Globus pallidus (tissue), 1 donor: ENCODE data around the gene HIGD1B.
"Not testable (repeated sequence)": the region's sequence is repeated elsewhere in the genome, so short reads cannot be mapped to it uniquely, and the experiment has no call there.

Source experiments
- DNase-seq: peaks from one replicate; pipeline ENCODE4 v3.0.0-alpha.2; 2015; ENCODE audit warnings: low spot score

Gene HIGD1B

DNA sequence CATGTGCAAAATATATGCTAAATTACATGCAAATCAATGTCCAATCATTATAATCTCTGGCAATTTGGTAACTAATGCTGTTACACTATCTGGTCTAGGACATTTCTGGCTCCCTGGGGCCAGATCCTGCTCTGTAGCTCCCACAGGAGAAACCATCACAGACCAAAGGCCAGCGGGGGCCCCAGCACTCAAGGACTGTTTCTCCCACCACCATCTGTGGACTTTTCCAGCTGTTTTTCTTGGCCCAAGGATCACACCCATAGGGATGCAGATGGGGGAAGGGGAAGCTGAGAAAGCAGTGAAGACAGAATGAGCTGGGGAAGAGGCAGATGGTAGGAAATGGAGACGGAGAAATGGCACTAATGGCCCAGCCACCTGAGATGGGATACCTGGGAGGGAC is at the start of gene HIGD1B:
Gene HIGD1B, plus strand, starts transcription at position 298 of the 400 bp plus-strand sequence. CDS start 270 bp downstream, outside the sequence.
- DNase-seq: no peak

DNA sequence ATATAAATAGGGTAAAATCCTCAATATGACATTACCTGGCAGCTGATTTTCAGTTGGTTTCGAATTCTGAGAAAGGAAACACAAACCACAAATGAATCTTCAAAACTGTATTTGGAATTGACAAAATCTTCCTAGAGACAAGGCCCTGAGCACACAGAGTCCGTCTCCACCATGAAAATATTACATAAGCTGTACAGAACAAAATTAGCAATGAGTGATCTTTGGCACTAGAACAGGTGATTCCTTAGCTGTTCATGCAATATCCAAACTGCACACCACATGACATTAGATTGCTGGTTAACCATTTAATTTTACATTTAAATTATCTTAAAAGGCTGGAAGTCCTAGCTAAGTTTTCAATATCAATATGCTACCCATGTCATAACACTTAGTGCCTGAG is 49.3 kb upstream of the HIGD1B start:
- no peak for DNase-seq

DNA sequence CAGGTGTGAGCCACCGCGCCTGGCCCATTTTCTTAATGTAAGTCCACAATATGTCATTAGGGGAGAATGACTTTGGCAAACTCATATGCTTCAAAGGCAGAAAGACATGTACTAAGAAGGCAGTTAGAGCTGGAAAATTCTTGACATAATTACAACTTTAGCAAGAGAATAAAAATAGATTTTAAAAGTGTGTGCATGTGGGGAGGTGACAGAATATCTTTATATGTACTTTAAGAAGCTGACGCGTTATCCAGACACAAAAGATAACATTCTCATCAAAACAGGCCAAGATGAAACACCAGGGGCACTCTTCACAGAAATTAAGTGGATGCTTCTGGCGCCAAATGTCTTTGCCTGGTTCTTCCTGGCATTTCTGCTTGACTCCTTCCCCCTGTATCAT is 45.8 kb upstream of the HIGD1B start:
- no peak for DNase-seq

DNA sequence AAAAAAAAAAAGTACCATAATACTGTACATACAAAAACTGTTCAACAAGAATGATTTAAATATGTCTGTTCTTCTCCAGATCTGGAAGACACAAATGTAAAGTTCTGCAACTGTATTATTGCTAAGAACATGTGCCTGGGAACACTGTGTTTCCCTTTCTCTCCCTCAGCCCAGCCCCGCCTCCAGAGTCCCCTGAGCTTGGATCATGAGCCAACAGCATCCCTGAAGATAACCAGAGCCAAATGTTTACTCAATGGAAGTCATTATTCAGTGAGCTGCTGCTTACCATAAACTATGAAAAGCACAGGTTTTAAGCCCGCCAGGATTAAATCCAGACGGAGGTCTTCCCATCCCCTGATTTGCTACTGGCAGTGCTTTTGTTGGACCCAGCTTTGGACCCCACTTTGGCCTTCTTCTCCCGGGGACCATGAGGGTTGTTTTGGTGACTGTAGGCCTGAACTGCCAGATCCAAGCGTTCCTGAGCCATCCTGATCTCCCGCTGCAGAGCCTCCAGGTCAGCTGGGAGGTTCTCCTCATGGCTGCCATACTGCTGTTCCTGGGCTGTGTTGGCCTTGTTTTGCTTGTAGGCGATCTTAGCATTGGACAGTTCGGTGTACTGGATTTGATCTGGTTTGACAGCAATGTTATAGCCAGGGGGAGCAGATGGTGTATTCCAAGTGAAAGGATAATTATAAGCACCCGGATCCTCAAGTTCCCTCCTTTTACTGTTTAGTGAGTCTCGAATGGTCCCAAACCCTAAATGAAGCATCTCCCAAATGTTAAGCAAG is 43.2 kb upstream of the HIGD1B start:
- DNase-seq: no peak

DNA sequence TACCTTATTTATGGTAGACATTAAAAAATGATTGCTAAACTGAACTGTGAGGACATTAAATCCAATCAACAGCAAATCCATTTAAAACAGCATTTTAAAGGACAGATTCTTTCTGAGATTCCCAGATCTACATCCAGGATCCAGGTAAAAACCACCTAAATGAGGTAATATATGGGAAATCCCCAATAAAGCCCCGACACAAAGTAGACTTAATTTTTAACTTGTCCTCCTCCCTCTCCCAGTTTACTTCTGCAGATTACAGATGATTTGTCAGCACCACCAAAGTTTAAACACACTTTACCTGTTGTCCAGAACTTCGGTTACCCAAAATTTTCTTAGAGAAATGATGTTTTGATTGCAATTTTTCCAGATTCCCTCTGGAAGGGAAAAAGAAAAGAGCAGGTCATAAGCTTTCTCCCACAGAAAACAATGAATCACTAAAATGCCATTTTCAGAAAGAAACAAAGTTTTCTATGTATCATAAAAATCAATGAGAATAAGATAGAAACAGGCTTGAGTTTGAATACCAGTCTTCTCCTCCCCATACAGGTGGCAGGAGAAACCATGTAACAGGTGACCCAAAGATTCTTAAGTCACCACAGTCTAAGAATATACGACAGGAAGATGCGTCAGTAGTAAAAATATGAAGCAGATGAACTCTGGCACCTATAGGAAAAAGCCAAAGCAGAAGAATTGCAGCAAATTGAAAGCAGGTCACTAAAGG is 40.4 kb upstream of the HIGD1B start:
- no peak for DNase-seq

DNA sequence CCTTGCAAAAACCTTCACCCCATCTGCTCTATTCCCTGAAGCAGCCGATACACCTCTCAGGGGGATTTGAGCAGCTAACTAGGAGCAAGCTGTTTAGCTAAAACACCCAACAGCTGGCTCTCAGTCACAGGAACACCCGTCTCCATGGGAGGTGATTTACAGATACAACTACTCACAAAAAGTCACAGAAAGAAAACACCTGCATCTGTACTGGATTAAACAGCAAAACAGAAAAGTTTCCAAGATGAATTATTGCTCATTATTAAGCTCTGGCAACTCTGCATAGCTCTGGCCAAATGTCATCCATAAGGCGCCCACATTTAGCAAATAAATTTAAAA is 39.9 kb upstream of the HIGD1B start:
- no peak for DNase-seq

DNA sequence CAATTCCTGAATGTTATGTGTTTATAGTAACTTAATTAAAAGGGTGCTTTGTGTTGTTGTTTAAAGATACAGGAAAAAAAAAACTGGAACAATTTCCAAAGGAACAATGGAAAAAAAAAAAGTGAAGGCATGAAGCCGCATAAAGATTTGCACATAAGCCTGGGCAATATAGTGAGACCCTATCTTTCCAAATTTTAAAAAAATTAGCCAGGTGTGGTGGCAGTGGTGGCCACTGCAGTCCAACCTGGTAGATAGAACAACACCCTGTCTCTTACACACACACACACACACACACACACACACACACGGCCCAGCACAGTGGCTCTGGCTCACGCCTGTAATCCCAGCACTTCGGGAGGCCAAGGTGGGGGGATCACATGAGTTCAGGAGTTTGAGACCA is 39.5 kb upstream of the HIGD1B start:
- DNase-seq: no peak

DNA sequence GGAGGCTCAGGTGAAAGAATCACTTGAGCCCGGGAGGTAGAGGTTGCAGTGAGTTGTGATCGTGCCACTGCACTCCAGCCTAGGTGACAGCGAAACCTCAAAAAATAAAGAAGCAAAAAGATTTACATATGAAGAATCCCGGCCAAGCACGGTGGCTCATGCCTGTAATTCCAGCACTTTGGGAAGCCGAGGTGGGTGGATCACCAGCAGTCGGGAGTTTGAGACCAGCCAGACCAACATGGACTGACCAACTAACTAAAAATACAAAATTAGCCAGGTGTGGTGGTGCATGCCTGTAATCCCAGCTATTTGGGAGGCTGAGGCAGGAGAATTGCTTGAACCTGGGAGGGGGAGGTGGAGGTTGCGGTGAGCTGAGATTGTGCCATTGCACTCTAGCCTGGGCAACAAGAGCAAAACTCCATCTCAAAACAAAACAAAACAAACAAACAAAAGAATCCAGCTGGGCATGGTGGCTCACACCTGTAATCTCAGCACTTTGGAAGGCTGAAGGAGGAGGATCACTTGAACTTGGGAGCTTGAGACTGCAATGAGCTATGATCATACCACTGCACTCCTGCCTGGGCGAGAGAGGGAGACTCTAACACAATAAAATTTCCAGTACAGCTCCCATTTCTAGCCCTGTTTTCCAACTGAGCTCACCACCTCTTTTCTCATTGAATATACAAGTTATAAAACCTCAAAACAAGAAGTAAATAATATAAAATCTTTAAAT is 38.9 kb upstream of the HIGD1B start:
- DNase-seq: not testable (repeated sequence)

DNA sequence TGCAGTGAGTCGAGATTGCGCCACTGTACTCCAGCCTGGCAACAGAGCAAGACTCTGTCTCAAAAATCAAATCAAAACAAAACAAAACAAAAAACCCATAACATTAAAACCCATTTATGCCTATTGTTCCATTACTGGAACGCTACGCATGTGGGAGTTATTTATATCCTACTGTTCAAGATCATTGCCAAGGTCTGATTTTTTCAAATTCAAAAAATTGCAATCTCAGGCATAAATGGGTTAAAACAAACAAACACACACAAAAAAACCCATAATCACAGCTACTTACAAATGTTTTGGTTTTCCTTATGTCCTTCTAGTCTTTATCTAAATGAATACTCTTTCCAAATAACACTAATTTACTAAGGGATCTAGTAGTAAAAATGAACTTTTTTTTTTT is 35.4 kb upstream of the HIGD1B start:
- no peak for DNase-seq

DNA sequence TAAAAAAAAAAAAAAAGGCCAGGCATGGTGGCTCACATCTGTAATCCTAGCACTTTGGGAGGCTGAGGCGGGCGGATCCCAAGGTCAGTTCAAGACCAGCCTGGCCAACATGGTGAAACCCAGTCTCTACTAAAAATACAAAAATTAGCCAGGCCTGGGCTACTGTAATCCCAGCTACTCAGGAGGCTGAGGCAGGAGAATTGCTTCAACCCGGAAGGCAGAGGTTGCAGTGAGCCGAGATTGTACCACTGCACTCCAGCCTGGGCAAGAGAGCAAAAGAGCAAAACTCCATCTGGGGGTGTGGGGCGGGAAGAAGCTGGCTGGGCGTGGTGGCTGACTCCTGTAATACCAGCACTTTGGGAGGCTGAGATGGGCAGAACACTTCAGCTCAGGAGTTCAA is 29.2 kb upstream of the HIGD1B start:
- not testable (repeated sequence) for DNase-seq

DNA sequence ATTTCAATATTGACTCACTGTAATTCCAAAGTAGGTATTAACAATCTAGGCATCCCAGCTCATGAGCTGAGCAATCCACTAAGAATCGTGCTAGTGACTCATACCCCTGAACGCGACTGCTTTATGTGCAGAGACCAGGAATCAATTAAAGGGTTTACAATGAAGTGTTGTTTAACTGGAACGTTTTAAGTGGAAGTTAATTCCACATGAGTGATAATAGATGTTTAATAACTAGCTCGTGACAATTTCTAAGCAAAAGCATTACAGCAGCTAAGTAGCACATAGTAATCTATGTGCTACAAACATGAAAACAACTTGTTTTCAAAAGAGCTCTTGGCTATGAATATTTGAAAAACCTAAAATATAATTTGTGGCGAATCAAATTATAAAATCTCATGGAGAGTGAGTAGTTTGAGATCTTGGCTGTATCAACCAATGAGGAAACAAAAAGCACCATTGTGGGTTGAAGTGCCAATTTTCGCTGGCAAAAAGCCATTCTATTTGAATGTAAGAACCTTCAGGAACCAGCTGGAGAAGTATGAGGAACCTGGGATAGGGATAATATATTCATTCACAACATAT is 27.0 kb upstream of the HIGD1B start:
- no peak for DNase-seq

DNA sequence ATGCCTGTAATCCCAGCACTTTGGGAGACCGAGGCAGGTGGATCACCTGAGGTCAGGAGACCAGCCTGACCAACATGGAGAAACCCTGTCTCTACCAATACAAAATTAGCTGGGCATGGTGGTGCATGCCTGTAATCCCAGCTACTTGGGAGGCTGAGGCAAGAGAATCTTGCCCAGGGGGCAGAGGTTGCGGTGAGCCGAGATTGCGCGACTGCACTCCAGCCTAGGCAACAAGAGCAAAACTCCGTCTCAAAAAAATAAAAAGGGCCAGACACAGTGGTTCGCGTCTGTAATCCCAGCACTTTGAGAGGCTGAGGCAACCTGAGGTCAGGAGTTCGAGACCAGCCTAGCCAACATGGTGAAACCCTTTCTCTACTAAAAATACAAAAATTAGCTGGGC is 22.4 kb upstream of the HIGD1B start:
- not testable (repeated sequence) for DNase-seq

DNA sequence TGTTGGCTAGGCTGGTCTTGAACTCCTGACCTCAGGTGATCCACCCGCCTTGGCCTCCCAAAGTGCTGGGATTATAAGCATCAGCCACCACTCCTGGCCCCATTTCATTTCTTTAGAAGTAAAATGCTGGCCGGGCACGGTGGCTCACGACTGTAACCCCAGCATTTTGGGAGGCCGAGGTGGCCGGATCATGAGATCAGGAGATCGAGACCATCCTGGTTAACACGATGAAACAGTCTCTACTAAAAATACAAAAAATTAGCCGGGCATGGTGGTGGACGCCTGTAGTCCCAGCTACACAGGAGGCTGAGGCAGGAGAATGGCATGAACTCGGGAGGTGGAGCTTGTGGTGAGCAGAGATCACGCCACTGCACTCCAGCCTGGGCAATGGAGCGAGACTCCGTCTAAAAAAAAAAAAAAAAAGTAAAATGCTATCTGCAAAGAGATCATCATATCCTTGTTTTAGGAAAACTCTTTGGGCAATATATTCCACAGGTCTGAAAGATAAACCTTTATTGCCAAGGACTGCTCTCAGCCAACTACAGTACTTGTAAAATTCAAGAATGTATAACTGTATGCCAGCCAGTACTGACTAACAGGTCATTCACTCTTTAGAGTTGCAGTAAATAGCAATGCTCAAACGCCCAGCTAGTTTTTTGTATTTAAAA is 21.4 kb upstream of the HIGD1B start:
- no peak for DNase-seq

DNA sequence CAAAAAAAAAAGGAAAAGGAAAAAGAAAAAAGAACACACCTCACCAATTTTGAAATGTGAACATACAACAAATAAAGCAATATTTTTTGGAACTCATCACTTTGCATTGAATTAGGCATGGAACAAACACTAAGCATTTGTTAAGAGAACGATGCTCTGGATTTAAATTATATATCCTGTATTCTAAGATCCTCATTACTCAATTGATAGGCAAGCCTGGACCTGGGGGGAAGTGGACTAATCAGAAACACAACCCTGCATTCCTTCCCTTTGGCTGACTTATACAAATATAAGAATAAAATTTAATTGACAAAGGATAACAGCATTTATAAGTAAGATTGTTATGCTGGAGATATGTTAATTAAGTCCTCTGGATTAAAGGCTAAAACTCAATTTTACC is 19.8 kb upstream of the HIGD1B start:
- DNase-seq: no peak

DNA sequence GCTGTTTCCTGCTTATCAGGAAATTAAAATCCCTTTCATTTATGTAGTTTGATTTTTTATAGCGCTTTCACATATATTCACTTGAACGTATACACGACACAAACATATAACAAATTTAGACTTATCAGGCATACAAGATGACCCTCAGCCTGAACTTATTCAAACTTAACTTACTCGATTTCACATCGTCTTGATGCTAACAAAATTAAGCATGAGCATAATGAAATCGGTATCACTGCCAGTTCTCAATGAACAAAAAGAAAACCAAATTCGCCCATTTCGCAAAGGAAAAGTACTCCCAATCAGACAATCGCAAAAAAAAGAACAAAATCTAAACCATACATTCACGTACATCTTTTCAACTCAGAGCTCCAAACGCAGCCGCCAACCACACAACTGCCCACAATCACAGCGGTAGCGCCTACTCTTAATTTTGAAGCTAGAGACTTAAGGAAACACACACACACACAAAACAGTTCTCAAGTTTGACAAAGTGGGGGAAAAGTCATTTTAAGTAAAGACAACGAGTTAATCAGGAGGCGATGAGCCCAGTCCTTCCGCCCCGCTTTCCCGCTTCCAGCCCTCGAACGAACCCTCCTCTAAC is 18.7 kb upstream of the HIGD1B start:
- DNase-seq: no peak

DNA sequence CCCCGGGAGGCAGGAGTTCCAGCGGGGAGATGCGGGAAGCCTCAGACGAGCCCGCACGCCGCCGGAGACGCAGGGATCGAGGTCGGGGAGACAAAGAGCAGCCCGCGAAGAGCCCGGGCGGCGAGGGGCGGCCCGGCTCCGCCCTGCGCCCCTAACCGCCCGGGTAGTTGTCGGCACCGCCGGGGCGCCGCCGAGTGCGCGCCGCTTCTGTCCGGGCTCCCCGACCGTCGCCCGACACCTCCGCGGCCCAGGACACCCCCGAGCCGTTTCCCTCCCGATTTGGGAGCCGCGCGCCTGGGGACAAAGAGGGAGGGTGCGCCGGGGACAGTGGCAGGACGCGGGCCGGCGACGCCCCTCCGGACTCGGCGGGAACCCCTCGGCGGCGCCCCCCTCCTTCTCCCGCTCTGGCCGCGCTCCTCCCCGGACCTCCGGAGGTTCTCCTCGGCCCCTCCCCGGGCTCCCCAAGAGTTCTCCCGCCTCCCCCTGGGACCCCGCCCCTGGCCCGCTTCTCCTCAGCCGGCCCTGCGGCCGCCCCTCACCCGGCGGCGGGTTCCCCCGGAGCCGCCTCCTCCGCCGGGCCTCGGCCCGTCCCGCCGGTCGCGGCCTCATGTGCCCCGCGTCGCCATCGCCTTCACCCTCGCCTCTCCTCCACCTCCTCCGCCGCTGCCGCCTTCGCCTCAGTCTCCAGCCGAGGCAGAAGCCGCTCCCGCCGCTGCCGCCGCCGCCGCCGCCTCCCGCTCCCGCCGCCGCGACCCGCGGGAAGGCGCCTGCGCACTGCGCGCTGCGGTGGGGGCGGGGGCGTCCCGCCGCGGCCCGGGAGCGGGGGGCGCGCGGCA is 17.9 kb upstream of the HIGD1B start, which contains the start of gene GJC1:
Gene GJC1, minus strand, starts transcription at position 765 of the 836 bp plus-strand sequence. CDS start 24,470 bp downstream, outside the sequence.
- no peak for DNase-seq

DNA sequence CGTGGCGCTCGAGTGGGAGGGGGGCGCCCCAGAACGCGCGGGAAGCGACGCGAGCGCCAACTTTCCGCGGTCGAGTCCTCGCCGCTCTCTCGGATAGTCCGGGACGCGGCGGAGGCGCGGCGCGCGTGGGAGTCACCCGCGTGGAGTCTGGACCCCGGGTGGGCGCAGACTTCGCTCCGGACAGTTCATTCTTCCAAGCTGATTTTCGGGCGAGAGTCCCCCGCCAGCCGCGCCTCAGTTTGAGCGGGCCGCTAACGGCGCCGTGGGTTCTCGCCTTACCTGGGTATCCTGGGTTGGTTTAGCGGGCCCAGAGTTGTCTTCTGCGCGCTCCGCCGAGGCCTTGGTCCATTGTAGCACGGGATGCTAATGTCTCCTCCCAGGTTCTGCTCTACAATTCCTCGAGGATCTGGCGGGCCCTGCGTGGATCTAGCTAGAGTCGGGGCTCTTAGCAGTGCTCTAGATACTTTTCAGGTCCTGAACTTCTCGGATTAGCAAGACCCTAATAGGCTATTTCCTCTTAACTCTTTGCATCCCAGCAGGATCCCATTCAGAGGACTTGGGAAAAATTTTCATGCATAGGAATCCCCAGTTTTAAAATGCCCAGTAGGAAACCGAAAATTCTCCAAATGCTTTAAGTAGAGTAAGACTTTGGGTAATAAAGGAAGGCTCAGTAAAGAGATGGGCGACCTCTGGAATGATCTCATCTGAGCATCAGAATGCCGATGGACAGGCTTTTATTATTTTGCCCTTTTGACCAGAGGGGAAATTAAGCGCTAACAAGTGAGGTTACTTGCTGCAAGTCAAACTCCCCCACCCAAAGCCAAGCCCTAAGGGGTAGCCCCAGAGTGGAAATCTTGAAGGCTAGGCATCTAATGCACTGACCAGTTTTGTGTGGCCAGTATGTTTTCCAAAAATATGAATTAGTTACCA is 17.1 kb upstream of the HIGD1B start:
- DNase-seq: no peak

DNA sequence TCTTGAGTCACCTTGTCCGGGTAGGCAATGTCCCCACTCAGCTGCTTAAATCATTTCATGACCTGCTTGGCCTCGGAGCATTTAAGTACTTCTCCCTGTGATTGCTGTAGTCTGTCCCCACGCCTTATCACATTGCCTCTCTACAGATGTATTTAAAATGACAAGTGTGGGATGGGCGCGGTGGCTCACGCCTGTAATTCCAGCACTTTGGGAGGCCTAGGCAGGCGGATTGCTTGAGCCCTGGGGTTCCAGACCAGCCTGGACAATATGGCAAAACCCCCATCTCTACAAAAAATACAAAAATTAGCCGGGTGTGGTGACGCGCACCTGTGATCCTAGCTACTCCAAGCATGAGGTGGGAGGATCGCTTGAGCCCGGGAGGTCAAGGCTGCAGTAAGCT is 16.3 kb upstream of the HIGD1B start:
- DNase-seq: no peak

DNA sequence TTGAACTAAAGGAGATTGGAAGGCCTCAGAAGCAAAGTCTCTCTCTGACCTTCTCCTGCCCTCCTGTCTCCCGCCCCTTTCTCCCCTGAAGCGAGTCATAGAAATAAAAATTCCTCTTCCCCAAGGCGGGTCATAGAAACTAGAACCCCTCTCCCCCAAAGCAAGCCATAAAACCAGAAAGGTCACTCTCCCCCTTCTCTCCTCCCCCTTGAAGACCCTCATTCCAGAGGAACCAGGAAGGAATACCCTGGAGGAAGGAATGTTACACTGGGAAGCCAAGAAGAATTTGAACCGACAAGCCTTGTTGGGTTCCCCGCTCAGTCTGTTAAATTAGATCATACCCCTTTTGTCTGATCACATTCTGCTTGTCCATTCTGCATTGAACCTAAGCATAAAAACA is 14.9 kb upstream of the HIGD1B start:
- no peak for DNase-seq
